K562 (cell line): ENCODE data around the gene SLC8A1. TPM values are rescaled to one million over a fixed set of nuclear protein-coding genes. Genes with fewer than 3 reads are reported as not detected.

Experiments
- ATAC-seq: fragments of 200-7000 bp; cut with Tn5 transposase; 3 replicates; pipeline ENCODE4 v1.9.1; 2020; ENCODE audit warnings: moderate library complexity
- BruUV-seq: library from RNA; stranded (reverse); fragments of 400-500 nt; replicated peaks from 2 replicates; lab custom pipeline; 2021; lab: Mats Ljungman, UMichigan
- CTCF ChIA-PET: fragments of 300-600 bp; formaldehyde crosslinking; extraction: SDS; loops from one replicate; lab custom pipeline; 2021; ENCODE audit warnings: low intra/inter-chr PET ratio; lab: Yijun Ruan, JAX
- POLR2A ChIA-PET: fragments of 300-600, 350-650 bp; sonication (Branson Sonifier 250); formaldehyde crosslinking; extraction: SDS; loops from one replicate; lab custom pipeline; 2021; ENCODE audit warnings: antibody characterized with exemption, inconsistent platforms; lab: Yijun Ruan, JAX
- DNase-seq, 4 experiments: peaks; one replicate each; pipeline versions ENCODE4 v3.0.0 to v3.0.0-alpha.2; 2011 to 2018; ENCODE audit warnings: low spot score in 3 of 4, mixed read lengths in 3 of 4; ENCODE audit errors: extremely low read depth in 1 of 4
- FAIRE-seq: peaks from 2 replicates; lab custom pipeline; 2011; peaks lifted over from hg19 to GRCh38; lab: Jason Lieb, UNC
- H2AFZ ChIP-seq: 2 replicates; pipeline ENCODE4 v1.6.0; 2011; ENCODE audit warnings: low read depth, low read length, control low read depth, inconsistent platforms
- H3K27ac ChIP-seq: fragments of 200-600 bp; 3 replicates; pipeline ENCODE4 v1.8.0; 2011; ENCODE audit warnings: low read depth, mild to moderate bottlenecking, control low read depth, inconsistent platforms, low read length, moderate library complexity, mixed read lengths; ENCODE audit errors: extremely low read depth
- H3K27me3 ChIP-seq, 2 experiments: fragments of 300-600 bp in 1 of 2; 2 replicates in 1 of 2; 3 replicates in 1 of 2; pipeline versions ENCODE4 v1.6.0 to v1.8.0; 2011; ENCODE audit warnings: inconsistent platforms in 2 of 2, low read length in 2 of 2, mild to moderate bottlenecking in 1 of 2, mixed read lengths in 1 of 2, moderate library complexity in 1 of 2; ENCODE audit not compliant: control insufficient read depth in 2 of 2, insufficient read depth in 2 of 2
- H3K36me3 ChIP-seq: fragments of 300-600 bp; 3 replicates; pipeline ENCODE4 v1.8.0; 2011; ENCODE audit warnings: mild to moderate bottlenecking, low read length, inconsistent platforms; ENCODE audit not compliant: control insufficient read depth, insufficient read depth
- H3K4me1 ChIP-seq, 2 experiments: fragments of 200-600 bp in 1 of 2; replicated peaks in 1 of 2; 2 replicates in 1 of 2; 3 replicates in 1 of 2; pipeline versions ENCODE4 v1.5.1 to v1.8.0; 2011; ENCODE audit warnings: inconsistent platforms in 2 of 2, low read length in 2 of 2, mild to moderate bottlenecking in 1 of 2, mixed read lengths in 1 of 2, moderate library complexity in 1 of 2; ENCODE audit not compliant: control insufficient read depth in 2 of 2, insufficient read depth in 2 of 2
- H3K4me2 ChIP-seq: 2 replicates; pipeline ENCODE4 v1.6.1; 2011; ENCODE audit warnings: low read length, control low read depth, inconsistent platforms, mixed read lengths; ENCODE audit not compliant: insufficient read depth
- H3K4me3 ChIP-seq: fragments of 200-600 bp; sonication (generic), shearing (Covaris generic); 2 replicates; pipeline ENCODE4 v1.5.1; 2016; ENCODE audit warnings: control low read depth, inconsistent platforms
- H3K79me2 ChIP-seq: fragments of 200-600 bp; 3 replicates; pipeline ENCODE4 v1.8.0; 2011; ENCODE audit warnings: low read length, inconsistent platforms; ENCODE audit not compliant: control insufficient read depth, insufficient read depth
- H3K9ac ChIP-seq, 2 experiments: 2 replicates each; pipeline versions ENCODE4 v1.6.0 to v1.6.1; 2011; ENCODE audit warnings: low read depth in 2 of 2, low read length in 2 of 2, control low read depth in 1 of 2, inconsistent platforms in 1 of 2, mild to moderate bottlenecking in 1 of 2, mixed read lengths in 1 of 2; ENCODE audit not compliant: insufficient read depth in 1 of 2
- H3K9me1 ChIP-seq: one replicate; pipeline ENCODE4 v1.6.0; 2011; ENCODE audit warnings: inconsistent platforms, mild to moderate bottlenecking, low read length, moderate library complexity; ENCODE audit not compliant: control insufficient read depth, insufficient read depth
- H3K9me3 ChIP-seq: replicated peaks from 2 replicates; pipeline ENCODE4 v1.5.1; 2011; ENCODE audit warnings: low read depth, low read length, inconsistent platforms; ENCODE audit not compliant: control insufficient read depth, insufficient read depth
- H4K20me1 ChIP-seq: replicated peaks from 2 replicates; pipeline ENCODE4 v1.6.1; 2011; ENCODE audit warnings: low read length, inconsistent platforms, mixed read lengths; ENCODE audit not compliant: control insufficient read depth, insufficient read depth
- ARID1B ChIP-seq: fragments of 450-650 bp; IDR thresholded peaks from 2 replicates; pipeline ENCODE4 v1.6.1; 2016; ENCODE audit warnings: antibody characterized with exemption, mild to moderate bottlenecking, inconsistent platforms
- CREM ChIP-seq: IDR thresholded peaks from 2 replicates; pipeline ENCODE4 v1.6.1; 2014; ENCODE audit warnings: antibody characterized with exemption, low read depth
- KLF10 ChIP-seq: fragments of 250-450 bp; sonication (Bioruptor Pico); IDR thresholded peaks from 2 replicates; pipeline ENCODE4 v1.6.1; 2021; ENCODE audit warnings: matching md5 sums
- MYNN ChIP-seq, 2 experiments: sonication (generic); formaldehyde crosslinking in 1 of 2; IDR thresholded peaks; 2 replicates each; pipeline versions ENCODE4 v1.5.0 to v1.6.1; 2016 to 2020; ENCODE audit warnings: antibody characterized with exemption in 1 of 2, missing genetic modification reagents in 1 of 2
- NCOA1 ChIP-seq: fragments of 450-650 bp; IDR thresholded peaks from 2 replicates; pipeline ENCODE4 v1.6.1; 2016; ENCODE audit warnings: low read depth
- ZC3H8 ChIP-seq: fragments of 450-650 bp; IDR thresholded peaks from 2 replicates; pipeline ENCODE4 v1.6.1; 2017
- ZNF436 ChIP-seq: fragments of 250-450, 450-650 bp; sonication (Bioruptor Pico); formaldehyde crosslinking; IDR thresholded peaks from 2 replicates; pipeline ENCODE4 v1.7.0; 2020; ENCODE audit warnings: mild to moderate bottlenecking
- ZNF583 ChIP-seq: fragments of 250-450 bp; sonication (Bioruptor Pico); IDR thresholded peaks from 2 replicates; pipeline ENCODE4 v1.4.0; 2020
- WGBS: fragments of 100-300 bp; shearing (Covaris generic); methylation state at CpG from one replicate; pipeline ENCODE4 v1.1.6; 2016; ENCODE audit warnings: low coverage, mixed read lengths; ENCODE audit not compliant: insufficient coverage; ENCODE audit errors: missing lambda C conversion rate; 5-methylcytosine and 5-hydroxymethylcytosine counted together
- in situ Hi-C: fragments of 300-500 bp; cut with MboI; formaldehyde crosslinking; loops from 4 replicates; pipeline ENCODE4 v1.15.0; 2018; ENCODE audit warnings: inconsistent platforms, mixed read lengths
- intact Hi-C: fragments of 100-400 bp; cut with micrococcal nuclease; formaldehyde crosslinking; loops from 2 replicates; pipeline ENCODE4 v1.14.2; 2022
- polyA plus RNA-seq, 8 experiments: library from polyadenylated mRNA; depleted of rRNA in 4 of 8; stranded (reverse) in 5 of 8; unstranded in 3 of 8; fragments of >200 nt; fragmentation: Nextera tagmentation in 2 of 8; fragmentation: Illumina TruSeq in 1 of 8; extraction: Ambion mirVana in 2 of 8; extraction: Trizol in 1 of 8; gene quantifications; 2 replicates each; pipeline versions ENCODE4 v1.2.1 to v1.2.3, GENCODE V29; 2011 to 2014; ENCODE audit warnings: inconsistent platforms in 1 of 8, missing spikeins in 1 of 8
- total RNA-seq, 7 experiments: library from RNA; depleted of rRNA in 6 of 7; stranded (reverse); fragments of >200 nt in 6 of 7; fragmentation: Illumina TruSeq in 2 of 7; extraction: Trizol in 2 of 7; gene quantifications; 2 replicates each; pipeline versions ENCODE4 v1.2.1 to v1.2.3, GENCODE V29; 2011 to 2021; ENCODE audit warnings: low replicate concordance in 1 of 7
- TF ChIP-seq, protein P1 (sequence below), 2 experiments: fragments of 450-650 bp in 1 of 2; sonication (generic) in 1 of 2; formaldehyde crosslinking in 1 of 2; IDR thresholded peaks; 2 replicates each; pipeline versions ENCODE4 v1.7.1 to v1.9.0; 2016 to 2022; ENCODE audit warnings: inconsistent platforms in 1 of 2, mild to moderate bottlenecking in 1 of 2, missing genetic modification reagents in 1 of 2
- TF ChIP-seq, protein P2 (sequence below): sonication (generic); formaldehyde crosslinking; IDR thresholded peaks from 2 replicates; pipeline ENCODE4 v1.8.1; 2022; ENCODE audit warnings: missing genetic modification reagents
- TF ChIP-seq, protein P3 (sequence below): IDR thresholded peaks from 2 replicates; pipeline ENCODE4 v1.6.1; 2014; ENCODE audit warnings: antibody characterized with exemption

Gene SLC8A1
- total and polyA plus RNA-seq, 9 of the 15 experiments (the other 6 are each of a cell fraction or from before 2014, with no cell fraction given) = not detected

DNA sequence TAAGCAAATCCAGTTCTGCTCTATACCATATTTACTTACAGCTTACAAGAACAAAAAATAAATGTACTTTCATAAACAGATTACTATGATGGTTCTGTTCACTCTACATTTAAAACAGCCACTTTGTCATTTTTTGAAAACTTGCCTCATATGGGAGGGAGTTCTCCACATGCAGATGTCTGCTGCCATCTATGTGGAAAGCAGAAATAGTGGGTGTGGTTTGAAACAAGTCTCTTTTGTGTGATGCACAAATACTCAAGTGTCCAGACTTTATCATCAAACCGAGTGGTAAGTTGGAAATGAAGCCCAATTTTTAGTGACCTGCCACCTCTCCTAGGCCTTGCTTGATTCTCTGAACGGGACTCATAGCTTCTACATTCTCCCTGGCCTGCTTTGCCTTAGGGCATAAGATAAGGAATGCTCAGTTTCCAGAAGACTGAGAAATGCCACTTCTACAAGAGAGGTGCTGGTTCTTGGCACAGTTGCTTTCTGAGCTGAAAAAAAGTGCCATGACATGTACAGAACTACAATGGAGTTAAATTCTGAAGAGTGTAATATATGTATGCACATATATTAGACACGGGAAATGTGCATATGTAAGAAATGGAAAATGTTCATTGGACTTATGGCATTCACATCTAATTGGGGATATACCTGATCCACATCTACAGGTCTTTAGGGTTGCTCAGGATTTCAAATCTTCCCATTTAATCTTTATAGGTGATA, 221.0 kb downstream of the SLC8A1 start:
- in situ Hi-C loops = no loop called here
- no TSS peak for BruUV-seq
- TF ChIP-seq ARID1B (no peak), NCOA1 (no peak), ZC3H8 (no peak), CREM (no peak), ZNF436 (CRISPR knock-in tag) (no peak), ZNF583 (CRISPR knock-in tag) (no peak), KLF10 (CRISPR knock-in tag) (no peak), MYNN (IDR thresholded peaks at IDR 0.05) (no peak), MYNN (CRISPR knock-in tag; IDR thresholded peaks at IDR 0.05) (no peak)
- TF ChIP-seq, protein P1, sequence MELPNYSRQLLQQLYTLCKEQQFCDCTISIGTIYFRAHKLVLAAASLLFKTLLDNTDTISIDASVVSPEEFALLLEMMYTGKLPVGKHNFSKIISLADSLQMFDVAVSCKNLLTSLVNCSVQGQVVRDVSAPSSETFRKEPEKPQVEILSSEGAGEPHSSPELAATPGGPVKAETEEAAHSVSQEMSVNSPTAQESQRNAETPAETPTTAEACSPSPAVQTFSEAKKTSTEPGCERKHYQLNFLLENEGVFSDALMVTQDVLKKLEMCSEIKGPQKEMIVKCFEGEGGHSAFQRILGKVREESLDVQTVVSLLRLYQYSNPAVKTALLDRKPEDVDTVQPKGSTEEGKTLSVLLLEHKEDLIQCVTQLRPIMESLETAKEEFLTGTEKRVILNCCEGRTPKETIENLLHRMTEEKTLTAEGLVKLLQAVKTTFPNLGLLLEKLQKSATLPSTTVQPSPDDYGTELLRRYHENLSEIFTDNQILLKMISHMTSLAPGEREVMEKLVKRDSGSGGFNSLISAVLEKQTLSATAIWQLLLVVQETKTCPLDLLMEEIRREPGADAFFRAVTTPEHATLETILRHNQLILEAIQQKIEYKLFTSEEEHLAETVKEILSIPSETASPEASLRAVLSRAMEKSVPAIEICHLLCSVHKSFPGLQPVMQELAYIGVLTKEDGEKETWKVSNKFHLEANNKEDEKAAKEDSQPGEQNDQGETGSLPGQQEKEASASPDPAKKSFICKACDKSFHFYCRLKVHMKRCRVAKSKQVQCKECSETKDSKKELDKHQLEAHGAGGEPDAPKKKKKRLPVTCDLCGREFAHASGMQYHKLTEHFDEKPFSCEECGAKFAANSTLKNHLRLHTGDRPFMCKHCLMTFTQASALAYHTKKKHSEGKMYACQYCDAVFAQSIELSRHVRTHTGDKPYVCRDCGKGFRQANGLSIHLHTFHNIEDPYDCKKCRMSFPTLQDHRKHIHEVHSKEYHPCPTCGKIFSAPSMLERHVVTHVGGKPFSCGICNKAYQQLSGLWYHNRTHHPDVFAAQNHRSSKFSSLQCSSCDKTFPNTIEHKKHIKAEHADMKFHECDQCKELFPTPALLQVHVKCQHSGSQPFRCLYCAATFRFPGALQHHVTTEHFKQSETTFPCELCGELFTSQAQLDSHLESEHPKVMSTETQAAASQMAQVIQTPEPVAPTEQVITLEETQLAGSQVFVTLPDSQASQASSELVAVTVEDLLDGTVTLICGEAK (IDR thresholded peaks at IDR 0.05) = no peak
- TF ChIP-seq, protein P1 (CRISPR knock-in tag; IDR thresholded peaks at IDR 0.05) = no peak
- TF ChIP-seq, protein P2, sequence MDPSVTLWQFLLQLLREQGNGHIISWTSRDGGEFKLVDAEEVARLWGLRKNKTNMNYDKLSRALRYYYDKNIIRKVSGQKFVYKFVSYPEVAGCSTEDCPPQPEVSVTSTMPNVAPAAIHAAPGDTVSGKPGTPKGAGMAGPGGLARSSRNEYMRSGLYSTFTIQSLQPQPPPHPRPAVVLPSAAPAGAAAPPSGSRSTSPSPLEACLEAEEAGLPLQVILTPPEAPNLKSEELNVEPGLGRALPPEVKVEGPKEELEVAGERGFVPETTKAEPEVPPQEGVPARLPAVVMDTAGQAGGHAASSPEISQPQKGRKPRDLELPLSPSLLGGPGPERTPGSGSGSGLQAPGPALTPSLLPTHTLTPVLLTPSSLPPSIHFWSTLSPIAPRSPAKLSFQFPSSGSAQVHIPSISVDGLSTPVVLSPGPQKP (CRISPR knock-in tag) = no peak
- TF ChIP-seq, protein P3, sequence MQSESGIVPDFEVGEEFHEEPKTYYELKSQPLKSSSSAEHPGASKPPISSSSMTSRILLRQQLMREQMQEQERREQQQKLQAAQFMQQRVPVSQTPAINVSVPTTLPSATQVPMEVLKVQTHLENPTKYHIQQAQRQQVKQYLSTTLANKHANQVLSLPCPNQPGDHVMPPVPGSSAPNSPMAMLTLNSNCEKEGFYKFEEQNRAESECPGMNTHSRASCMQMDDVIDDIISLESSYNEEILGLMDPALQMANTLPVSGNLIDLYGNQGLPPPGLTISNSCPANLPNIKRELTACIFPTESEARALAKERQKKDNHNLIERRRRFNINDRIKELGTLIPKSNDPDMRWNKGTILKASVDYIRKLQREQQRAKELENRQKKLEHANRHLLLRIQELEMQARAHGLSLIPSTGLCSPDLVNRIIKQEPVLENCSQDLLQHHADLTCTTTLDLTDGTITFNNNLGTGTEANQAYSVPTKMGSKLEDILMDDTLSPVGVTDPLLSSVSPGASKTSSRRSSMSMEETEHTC = no peak

More for the DNA sequence above, 221.0 kb downstream of the SLC8A1 start:
- POLR2A ChIA-PET = no interaction called here
- Histone ChIP-seq H4K20me1 (no peaks in the 10 kb centered on the region), H3K9ac (no peak overlapping the region), H3K4me3 (no peak overlapping the region), H3K4me2 (no peak overlapping the region), H2AFZ (no peak overlapping the region), H3K9me3 (no peaks in the 10 kb centered on the region), H3K27me3 (no peaks in the 10 kb centered on the region), H3K79me2 (no peaks in the 10 kb centered on the region), H3K36me3 (no peaks in the 10 kb centered on the region), H3K27ac (no peak overlapping the region), H3K4me1 (no peaks in the 10 kb centered on the region), H3K9me1 (no peaks in the 10 kb centered on the region)
- WGBS = 2% methylated on average over 3 of the region's 3 CpGs
- FAIRE-seq (no peak), ATAC-seq (no peak), DNase-seq (no peak)
- intact Hi-C loops = no loop called here
- CTCF ChIA-PET = no interaction called here
